Activated CD8-positive, alpha-beta memory T cell treated with anti-CD3 and anti-CD28 coated beads, Interleukin-2, amount 50 U/mL, for 48 hours (primary cell): ENCODE results near the gene HTRA1.

Experiments
- DNase-seq: peaks from one replicate; pipeline ENCODE4 v3.0.0-alpha.2; 2020

Gene HTRA1

DNA sequence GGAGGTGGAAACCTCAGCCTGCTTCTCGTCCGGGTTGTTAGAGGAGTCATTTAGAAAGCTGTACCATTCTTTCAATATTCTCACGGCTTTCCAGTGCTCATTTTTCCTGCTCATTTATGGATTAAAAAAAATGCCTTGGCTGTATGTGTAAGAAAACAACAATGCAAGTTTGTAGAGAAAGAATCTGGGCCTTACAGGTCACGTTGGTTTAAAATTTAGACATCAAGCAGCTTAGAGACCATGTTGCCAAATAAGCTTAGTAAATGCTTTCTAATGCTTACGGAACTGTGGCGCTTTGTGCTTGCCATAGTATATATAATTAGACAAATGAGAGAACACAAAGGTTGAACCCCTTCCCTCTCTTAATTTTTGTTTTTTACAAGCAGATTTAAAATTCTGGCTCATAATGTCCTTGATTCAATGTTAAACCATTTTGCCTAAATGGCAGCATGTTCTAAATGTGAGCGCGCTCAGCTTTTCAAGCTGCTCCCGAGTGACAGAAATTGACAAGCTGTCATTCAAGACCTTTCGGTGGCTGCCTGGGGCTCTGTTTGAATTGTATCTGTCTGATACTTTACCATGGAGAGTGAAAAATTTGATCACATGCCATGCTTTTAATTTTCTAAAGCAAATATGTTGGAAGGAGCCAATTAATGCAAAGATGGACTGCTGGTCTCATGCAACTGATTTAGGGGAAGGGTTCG is 5.8 kb upstream of the HTRA1 start:
- no peak for DNase-seq

DNA sequence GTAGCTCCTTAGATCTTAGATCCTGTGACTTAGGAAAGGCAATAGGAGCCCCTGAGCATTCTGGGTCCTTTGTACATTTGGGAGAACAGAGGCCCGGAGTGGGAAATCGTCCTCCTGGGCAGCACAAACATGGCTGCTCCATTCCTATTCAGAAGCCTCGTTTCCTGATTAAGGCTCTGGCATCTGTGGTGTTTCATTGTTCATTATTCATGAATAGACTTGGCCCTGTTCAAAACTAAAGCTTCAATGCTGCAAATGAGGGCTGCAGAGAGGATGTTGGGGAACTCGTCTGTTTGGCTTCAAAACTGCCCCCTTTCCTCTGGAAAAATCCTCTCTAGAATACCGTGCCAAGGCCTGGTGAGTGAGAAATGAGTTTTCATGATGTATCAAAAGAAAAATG is 3.4 kb upstream of the HTRA1 start:
- no peak for DNase-seq

DNA sequence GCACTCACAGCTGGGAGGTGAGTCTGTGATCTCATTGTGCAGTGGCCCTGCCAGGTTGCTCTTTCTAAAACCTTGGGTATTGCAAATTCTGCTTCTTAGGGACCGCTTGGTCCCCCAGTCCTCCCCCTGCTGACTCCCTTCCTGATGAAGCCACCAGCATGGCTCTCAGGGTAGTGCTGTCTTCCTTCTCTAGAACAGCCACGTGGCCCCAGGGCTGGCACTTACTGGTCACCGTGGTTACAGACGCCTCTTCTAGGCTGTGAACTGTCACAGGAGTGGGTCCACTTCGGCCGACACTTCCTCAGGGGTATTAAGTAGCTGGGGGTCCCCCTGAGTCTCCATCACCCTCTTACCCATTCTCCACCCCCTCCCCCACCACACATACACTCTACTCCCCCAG is 2.7 kb upstream of the HTRA1 start:
- no peak for DNase-seq

- DNase-seq, result no peak
Observed at GRCh38 chr10:122459561-122460273, 1.6 kb upstream of the HTRA1 start.

DNA sequence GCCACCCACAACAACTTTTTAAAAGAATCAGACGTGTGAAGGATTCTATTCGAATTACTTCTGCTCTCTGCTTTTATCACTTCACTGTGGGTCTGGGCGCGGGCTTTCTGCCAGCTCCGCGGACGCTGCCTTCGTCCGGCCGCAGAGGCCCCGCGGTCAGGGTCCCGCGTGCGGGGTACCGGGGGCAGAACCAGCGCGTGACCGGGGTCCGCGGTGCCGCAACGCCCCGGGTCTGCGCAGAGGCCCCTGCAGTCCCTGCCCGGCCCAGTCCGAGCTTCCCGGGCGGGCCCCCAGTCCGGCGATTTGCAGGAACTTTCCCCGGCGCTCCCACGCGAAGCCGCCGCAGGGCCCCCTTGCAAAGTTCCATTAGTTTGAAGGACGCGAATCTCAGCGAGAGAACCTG is 461 bp upstream of the HTRA1 start:
- no peak for DNase-seq

DNA sequence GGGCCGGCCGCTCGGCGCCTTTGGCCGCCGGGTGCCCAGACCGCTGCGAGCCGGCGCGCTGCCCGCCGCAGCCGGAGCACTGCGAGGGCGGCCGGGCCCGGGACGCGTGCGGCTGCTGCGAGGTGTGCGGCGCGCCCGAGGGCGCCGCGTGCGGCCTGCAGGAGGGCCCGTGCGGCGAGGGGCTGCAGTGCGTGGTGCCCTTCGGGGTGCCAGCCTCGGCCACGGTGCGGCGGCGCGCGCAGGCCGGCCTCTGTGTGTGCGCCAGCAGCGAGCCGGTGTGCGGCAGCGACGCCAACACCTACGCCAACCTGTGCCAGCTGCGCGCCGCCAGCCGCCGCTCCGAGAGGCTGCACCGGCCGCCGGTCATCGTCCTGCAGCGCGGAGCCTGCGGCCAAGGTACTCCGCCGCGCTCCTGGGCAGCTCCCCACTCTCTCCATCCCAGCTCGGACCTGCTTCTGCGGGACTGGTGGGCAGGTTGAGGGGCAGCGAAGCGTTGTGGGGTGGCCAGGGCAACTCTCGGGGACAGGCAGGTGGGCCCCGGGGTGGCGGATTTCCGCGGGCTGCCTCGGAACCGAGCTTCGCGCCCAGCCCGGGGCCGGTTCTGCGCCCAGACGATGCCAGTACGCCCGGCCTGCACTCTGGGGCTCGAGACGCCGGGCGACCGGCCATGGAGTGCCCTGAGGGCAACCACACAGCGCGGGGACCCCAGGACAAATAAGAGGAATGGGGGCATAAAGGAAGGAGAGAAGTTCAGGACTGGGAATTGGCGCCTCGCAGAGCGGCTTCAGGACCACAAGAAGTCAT is 578 bp downstream of the HTRA1 start:
- DNase-seq, result no peak

DNA sequence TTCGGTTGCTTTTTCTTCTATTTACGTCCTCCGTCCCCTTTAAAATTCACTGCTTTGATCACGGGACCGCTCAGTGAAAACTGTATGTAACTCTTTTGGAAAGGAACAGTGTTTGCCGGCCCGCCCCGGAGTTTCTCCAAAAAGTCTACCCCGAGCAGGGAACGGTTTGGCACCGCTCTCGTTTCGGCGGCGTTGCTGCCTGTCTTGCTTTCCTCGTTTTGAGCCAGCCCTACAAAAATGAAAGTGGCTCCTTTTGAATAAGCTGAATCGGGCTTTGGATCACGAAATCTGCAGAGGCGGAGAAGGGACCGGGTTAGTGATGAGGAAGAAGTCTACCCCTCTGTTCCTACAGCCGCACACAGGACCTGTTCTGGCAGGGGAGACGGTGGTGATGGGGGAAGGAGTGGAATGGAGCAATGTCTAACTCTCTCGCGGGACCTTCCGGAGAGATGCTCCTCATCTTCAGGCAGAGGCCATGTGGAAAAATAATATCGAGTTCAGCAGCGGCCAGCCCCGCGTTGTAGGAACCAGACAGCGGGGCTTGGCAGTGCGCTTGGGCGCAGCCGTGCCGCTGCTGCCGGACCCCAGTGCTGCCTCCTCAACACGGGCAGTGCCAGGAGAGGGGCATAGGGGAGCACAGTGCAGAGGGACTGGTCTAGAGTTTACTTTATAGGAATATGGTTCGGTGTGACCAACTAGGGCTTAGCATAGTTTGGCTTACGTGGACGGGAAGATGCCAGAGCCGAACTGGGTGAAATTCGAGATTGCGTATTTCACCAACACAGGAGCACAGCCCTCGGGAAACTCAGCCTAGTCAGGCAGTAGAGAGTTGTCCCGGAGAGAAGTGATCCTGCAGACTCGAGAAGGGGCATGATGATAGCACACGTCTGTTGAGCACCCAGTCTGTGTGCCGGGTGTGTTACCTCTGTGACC is 1.4 kb downstream of the HTRA1 start:
- peak; percentile 57 for DNase-seq

DNA sequence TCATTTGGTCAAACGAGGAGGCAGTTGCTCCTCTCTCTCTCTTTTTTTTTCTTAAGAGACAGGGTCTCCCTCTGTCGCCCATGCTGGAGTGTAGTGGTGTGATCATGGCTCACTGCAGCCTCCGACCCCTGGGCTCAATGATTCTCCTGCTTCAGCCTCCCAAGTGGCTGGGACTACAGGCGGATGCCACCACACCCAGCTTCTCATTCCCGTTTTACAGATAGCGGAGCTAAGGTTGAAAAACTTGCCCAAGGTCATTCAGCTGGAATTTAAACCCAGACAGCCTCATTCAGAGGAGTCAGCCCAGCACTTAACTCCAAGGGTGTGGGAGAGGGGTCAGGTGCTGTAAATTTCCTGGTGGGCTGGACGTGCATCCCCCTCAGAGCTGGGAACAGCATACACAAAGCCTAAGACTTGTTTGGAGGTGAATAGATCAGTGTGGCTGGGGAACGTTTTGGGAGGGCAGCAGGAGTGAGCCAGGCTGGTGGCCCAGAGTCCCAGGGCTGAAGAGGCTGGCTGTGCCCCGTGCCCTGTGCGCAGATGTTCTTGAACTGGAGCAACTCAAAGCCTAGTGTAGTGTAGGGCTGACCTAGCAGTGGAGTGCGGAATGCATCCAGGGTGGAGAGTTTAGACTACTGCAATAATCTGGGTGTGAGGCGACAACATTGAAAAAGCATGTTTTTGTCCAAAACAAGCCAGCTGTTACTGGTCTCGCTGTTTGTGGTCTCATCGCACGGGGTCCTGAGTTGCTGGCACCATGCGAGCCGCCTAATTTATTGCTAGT is 2.3 kb downstream of the HTRA1 start:
- peak; percentile 40 for DNase-seq

GRCh38 chr10:122464250-122464510 is 2.8 kb downstream of the HTRA1 start:
- peak; percentile 20 for DNase-seq

DNA sequence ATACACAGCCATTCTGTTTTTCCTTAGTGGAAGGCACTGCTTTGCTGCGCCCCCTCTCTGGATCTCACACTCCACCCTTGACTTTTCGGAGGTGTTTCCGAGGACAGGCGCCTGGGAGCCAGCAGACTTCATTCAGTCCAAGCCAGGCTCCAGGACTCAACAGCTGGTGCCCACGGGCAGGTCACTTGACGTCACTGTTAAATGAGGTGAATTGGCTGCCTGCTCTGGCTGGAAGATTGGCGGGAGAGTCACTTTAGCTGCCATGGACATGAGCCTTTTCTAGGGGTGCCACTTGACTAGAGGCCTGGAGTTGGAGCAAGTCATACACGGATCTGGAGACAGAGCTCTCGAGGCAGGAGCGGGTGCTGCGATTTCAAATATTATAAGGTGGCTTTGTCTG is 3.2 kb downstream of the HTRA1 start:
- DNase-seq, result peak; percentile 46

DNA sequence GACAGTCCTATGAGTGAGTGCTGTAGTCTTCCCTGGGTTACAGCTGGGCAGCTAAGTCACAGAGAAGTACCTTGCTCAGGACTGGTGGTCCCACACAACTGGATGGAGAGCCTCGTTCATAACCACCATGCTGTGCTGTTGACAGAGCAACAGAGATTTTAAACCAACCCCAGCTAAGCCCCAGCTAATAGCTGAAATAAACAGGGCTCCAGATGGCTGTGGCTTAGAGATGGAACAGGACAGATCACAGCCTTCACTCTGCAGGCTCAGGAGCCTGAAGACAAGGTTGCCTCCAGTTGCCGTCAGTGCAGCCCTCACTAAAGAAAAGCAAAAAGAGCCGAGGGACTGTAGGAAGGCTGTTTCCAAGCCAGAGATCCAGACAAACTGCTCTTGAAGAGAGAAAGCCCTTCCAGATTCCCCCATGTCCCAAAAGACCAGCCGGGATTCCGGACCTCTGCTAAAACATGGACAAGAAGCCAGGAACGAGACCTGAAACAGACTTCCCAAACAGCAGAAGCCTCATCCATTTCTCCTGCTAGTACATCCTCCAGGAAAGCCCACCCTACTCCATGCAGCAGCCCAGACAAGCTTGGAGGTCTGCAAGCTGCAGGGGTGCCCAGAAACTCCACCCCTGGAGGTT is 4.2 kb downstream of the HTRA1 start:
- DNase-seq, result peak; percentile 36

- peak; percentile 37 for DNase-seq
Observed at GRCh38 chr10:122466951-122467381, 5.6 kb downstream of the HTRA1 start.

DNA sequence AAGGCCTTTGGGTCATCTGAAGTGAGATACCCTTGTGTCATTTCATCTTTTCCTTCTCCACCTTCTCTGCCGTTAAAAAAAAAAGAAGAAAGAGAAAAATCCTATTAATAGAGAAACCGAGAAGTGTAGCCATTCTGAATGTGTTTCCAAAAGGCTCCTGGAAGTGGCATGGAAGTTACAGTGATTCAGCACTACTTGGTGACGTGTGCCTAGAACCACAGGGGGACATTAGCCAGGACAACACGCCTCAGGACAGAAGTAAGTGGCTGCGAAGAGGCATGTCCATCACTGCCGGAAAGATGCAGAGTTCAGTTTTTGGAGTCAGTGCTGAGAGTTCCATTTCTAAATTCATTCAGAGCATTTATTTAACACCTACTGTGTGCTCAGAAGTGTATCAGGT is 6.3 kb downstream of the HTRA1 start:
- peak; percentile 12 for DNase-seq

DNA sequence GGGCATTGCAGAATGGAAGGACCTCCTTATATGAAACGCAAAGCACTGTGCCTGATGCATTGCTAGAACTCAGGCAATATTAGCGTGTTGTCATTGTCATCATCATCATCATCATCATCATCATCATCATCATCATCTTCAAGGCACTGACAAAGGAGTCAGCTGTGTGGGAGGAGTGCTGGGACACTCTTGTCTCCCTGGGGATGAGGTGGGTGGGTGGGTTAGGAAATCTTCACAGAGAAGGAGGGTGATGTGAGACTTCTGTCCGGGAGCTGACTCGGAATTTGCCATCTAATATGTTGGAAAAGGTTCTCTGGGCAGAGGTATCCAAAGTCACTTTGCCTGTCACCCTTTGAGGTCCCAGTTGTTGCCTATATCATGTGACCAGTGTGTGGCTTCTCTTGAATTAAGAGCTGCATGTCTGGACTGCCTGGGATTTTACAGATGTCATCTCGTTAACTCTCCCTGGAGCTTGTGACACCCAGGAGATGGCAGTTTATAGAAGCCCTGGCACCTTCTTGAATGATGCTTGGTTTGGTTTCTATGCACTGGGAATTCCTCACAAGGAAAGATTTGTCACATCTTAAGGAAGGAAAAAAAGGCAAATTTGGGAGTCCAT is 7.1 kb downstream of the HTRA1 start:
- DNase-seq, result peak; percentile 8

DNA sequence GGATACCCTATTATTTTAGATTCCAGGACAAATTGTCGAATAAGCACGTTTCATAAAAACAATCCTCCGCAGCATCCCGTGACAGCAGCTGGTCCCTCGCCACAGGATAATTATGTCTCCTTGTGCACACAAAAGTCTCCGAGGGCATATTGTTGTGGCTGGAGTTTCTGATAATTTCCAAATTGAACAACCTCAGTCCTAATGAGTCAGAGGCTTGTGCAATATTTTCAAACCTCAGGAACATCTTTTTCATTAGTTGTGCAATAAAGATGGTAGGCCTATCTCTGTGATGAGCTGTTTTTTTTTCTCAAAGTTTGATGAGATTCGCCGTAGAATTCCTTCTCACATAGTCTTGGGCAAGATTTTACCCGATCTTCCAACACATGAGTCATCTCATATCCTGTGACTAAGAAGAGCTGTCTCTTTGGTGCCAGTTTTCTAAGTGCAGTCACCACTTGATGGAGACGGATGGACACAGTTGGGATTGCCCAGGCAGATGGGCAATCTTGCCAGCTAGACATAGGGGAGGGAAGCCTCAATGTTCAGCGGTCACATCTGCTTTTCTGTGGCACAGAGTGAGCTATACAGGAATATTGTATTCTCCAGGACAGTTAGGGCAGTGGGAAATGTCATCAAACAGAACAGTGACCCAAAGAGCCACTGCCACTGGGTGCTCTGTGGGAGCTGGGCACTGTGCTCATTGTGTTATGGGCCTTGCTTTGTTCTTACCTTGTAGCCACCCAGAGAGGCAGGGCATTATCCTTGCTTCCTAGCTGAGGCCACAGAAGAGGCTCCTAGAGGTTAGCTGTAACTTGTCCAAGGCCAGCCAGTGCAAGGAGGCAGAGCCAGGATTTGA is 7.8 kb downstream of the HTRA1 start:
- peak; percentile 29 for DNase-seq

DNA sequence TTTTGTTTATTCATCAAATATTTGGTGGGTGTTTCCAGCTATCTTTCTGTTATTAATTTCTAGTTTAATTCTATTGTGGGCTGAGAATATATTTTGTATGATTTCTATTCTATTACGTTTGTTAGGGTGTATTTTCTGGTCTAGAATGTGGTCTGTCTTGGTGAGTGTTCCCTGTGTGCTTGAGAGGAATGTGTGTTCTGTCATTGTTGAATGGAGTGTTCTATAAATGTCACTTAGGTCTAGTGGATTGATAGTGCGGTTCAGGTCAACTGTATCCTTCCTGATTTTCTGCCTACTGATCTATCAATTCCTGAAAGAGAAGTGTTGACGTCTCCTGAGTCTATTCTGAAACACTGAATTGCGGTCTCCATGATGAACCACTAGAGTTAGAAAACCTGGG is 8.5 kb downstream of the HTRA1 start:
- DNase-seq, result no peak

- DNase-seq, result peak; percentile 18
Observed at GRCh38 chr10:122471531-122472177, 10.3 kb downstream of the HTRA1 start.

DNA sequence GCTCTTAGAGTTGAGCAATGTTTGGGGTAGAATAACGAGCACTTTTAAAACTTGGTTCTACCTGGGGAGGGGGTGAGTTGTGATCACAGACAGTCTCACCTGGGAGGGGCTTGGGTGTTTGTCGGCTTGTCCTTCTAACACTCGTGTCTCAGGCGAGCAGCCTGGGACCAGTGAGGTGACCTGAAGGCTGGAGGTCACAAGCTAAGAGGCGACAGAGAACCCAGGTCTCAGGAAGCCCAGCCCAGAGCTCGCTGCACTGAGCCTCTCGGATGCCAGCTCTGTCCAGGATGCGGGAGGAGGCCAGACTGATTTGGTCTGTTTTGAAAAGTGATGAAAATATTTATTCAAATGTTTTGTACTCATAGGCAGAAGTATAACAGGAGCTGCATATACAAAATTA is 11.8 kb downstream of the HTRA1 start:
- no peak for DNase-seq

GRCh38 chr10:122474131-122474818 is 12.9 kb downstream of the HTRA1 start:
- DNase-seq, result no peak
